Measurements from ENCODE around the gene RBM19. TPM values are rescaled to one million over a fixed set of nuclear protein-coding genes. Genes with fewer than 3 reads are reported as not detected.

The RBM19 gene
- total RNA-seq, 1 donor from 2014 or later = 36.4 TPM

- Histone ChIP-seq H3K9me3 (no peaks in the 10 kb centered on the region), H3K4me3 (no peak overlapping the region), H3K27ac (no peak overlapping the region), H3K27me3 (no peaks in the 10 kb centered on the region), H3K36me3 (peaks cover 84% of the 10 kb centered on the region), H3K4me1 (no peaks in the 10 kb centered on the region)
- intact Hi-C loops (cut with DNase I) = no loop called here
- ATAC-seq = no peak
- DNase-seq = no peak
- no peak for TF ChIP-seq CTCF (IDR thresholded peaks at IDR 0.05)
Measured at GRCh38 chr12:113949321-113950305, 16.5 kb downstream of the RBM19 start.

- no peak for ATAC-seq
- Histone ChIP-seq H3K27me3 (no peaks in the 10 kb centered on the region), H3K4me3 (no peak overlapping the region), H3K36me3 (peaks cover 81% of the 10 kb centered on the region), H3K27ac (no peak overlapping the region), H3K4me1 (no peaks in the 10 kb centered on the region), H3K9me3 (no peaks in the 10 kb centered on the region)
- no peak for DNase-seq
- intact Hi-C loops (cut with DNase I) = no loop called here
- TF ChIP-seq CTCF (IDR thresholded peaks at IDR 0.05) = no peak
Measured at GRCh38 chr12:113948151-113948914, 17.8 kb downstream of the RBM19 start.

- intact Hi-C loops (cut with DNase I) = no loop called here
- Histone ChIP-seq H3K4me3 (no peak overlapping the region), H3K9me3 (no peaks in the 10 kb centered on the region), H3K4me1 (no peaks in the 10 kb centered on the region), H3K27me3 (no peaks in the 10 kb centered on the region), H3K27ac (no peak overlapping the region), H3K36me3 (peaks cover 85% of the 10 kb centered on the region)
- no peak for ATAC-seq
- TF ChIP-seq CTCF (IDR thresholded peaks at IDR 0.05) = no peak
- no peak for DNase-seq
Measured at GRCh38 chr12:113946175-113946574, 19.9 kb downstream of the RBM19 start.

DNA sequence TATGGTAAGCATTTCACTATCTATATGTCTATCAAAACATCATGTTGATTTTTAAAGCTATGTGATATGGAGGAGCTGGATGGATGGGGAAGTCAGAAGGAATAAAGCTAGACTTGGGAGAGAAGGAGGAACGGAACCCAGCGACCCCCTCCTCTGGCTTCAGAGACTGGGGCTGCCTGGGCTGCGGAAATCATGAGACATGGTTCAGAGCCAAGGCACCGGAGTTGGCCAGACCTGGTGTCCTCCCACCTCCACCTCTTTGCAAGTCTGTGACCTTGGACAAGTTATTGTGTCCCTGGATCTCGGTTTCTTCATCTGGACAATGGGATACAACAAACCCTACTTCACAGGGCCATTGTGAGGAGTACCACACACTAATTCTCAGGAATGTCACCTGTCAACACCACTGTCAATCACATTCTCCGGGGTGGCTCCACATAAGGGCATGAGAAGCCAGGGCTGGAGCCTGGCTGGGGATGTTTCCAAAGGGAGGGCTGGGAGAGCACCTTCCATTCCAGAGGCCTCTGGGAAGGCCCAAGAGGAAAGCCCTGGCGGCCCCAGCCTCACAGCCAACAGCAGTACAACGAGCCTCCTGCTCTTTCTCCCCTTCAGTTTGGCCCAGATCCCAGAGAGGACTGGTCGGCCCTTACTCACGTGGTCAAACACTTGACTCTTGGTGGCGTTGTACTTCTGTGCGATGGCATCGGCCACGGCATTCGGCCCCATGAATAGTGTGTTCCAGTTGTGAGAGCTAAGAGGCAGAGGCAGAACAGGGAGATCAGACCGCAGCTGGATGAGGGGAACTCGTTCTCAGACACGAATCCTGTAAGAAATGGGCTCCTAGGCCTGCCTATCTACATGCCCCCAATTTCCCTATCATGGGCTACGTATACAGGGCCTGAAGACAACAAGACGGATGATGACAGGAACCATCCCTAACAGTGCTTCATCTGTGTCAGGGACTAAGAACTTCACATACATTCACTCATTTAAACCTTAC is 20.7 kb downstream of the RBM19 start:
- Histone ChIP-seq H3K27ac (no peak overlapping the region), H3K27me3 (no peaks in the 10 kb centered on the region), H3K4me1 (no peaks in the 10 kb centered on the region), H3K9me3 (no peaks in the 10 kb centered on the region), H3K36me3 (peaks cover 92% of the 10 kb centered on the region), H3K4me3 (no peak overlapping the region)
- TF ChIP-seq CTCF (IDR thresholded peaks at IDR 0.05) = no peak
- DNase-seq (no peak), ATAC-seq (no peak)
- intact Hi-C loops (cut with DNase I) = no loop called here

- peaks cover 97% of the 10 kb centered on the region for H3K36me3 ChIP-seq
- ATAC-seq (no peak), DNase-seq (no peak)
Measured at GRCh38 chr12:113942209-113942608, 23.9 kb downstream of the RBM19 start.

More at GRCh38 chr12:113942209-113942608, 23.9 kb downstream of the RBM19 start:
- Histone ChIP-seq H3K9me3 (no peaks in the 10 kb centered on the region), H3K4me1 (no peaks in the 10 kb centered on the region), H3K27me3 (no peaks in the 10 kb centered on the region), H3K27ac (no peak overlapping the region), H3K4me3 (no peak overlapping the region)
- no peak for TF ChIP-seq CTCF (IDR thresholded peaks at IDR 0.05)
- intact Hi-C loops (cut with DNase I) = no loop called here

Data from upper lobe of right lung (tissue), 1 donor.